ENCODE results near the gene GDPD5. TPM values are rescaled to one million over a fixed set of nuclear protein-coding genes. Genes with fewer than 3 reads are reported as not detected.

Gene GDPD5
- total and polyA plus RNA-seq, 9 donors: 3.8 to 15.8 (median 8.1) TPM

- H3K4me3 ChIP-seq: no peak overlapping the region
These were observed 94.8 kb downstream of the GDPD5 start for GRCh38 chr11:75430714-75431532.

GRCh38 chr11:75429902-75430713 lies 95.6 kb downstream of the GDPD5 start:
- Histone ChIP-seq H3K4me1 (ENCODE audit: insufficient read depth) (peaks cover 5% of the 10 kb centered on the region), H3K4me3 (no peak overlapping the region), H3K27ac (no peak overlapping the region), H3K9me3 (no peaks in the 10 kb centered on the region), H3K27me3 (peaks cover 5% of the 10 kb centered on the region), H3K36me3 (no peaks in the 10 kb centered on the region)
- intact Hi-C loops (cut with DNase I): no loop called here
- TF ChIP-seq CTCF (IDR thresholded peaks at IDR 0.05): no peak
- peak in 2 of 5 donors; percentile 62 to 71 for DNase-seq
- 1 to 3% (median 1%) methylated on average over 90 to 134 of the region's 134 CpGs for WGBS, 3 donors

More at GRCh38 chr11:75430714-75431532, 94.8 kb downstream of the GDPD5 start:
- WGBS, 3 donors: 21 to 28% (median 27%) methylated on average over 31 to 32 of the region's 32 CpGs
- TF ChIP-seq CTCF (IDR thresholded peaks at IDR 0.05): no peak
- Histone ChIP-seq H3K4me1 (ENCODE audit: insufficient read depth) (peaks cover 5% of the 10 kb centered on the region), H3K9me3 (no peaks in the 10 kb centered on the region), H3K36me3 (no peaks in the 10 kb centered on the region), H3K27ac (no peak overlapping the region), H3K27me3 (peaks cover 5% of the 10 kb centered on the region)
- intact Hi-C loops (cut with DNase I): no loop called here
- DNase-seq: no peak

GRCh38 chr11:75429641-75429901 lies 96.2 kb downstream of the GDPD5 start:
- WGBS, 3 donors: 19 to 22% (median 21%) methylated on average over 25 of the region's 25 CpGs

More at GRCh38 chr11:75429641-75429901, 96.2 kb downstream of the GDPD5 start:
- no peak for TF ChIP-seq CTCF (IDR thresholded peaks at IDR 0.05)
- TF ChIP-seq POLR2A (IDR thresholded peaks at IDR 0.05): no peak
- no peak for TF ChIP-seq EP300 (IDR thresholded peaks at IDR 0.05)
- H3K4me3 ChIP-seq: no peak overlapping the region
- peaks cover 5% of the 10 kb centered on the region for H3K4me1 ChIP-seq (ENCODE audit: insufficient read depth)
- H3K27me3 ChIP-seq: peaks cover 5% of the 10 kb centered on the region
- H3K9me3 ChIP-seq: no peaks in the 10 kb centered on the region
- H3K36me3 ChIP-seq: no peaks in the 10 kb centered on the region
- H3K27ac ChIP-seq: no peak overlapping the region
- no peak for DNase-seq
- intact Hi-C loops (cut with DNase I): no loop called here

Measured in ovary (tissue), 9 donors.